ENCODE data around the gene COL11A1.

The COL11A1 gene

GRCh38 chr1:102899935-102900334 lies 208.4 kb downstream of the COL11A1 start:
- no peak for TF ChIP-seq ZFX (IDR thresholded peaks at IDR 0.05)
- no peak overlapping the region for H3K27ac ChIP-seq

- H3K27ac ChIP-seq, result no peak overlapping the region
- TF ChIP-seq CTCF (conservative IDR thresholded peaks at IDR 0.05) (no peak), ZFX (IDR thresholded peaks at IDR 0.05) (no peak)
These were observed 210.8 kb downstream of the COL11A1 start for GRCh38 chr1:102897557-102897956.

- H3K27ac ChIP-seq, result no peak overlapping the region
- TF ChIP-seq CTCF (conservative IDR thresholded peaks at IDR 0.05) (no peak), ZFX (IDR thresholded peaks at IDR 0.05) (no peak)
These were observed 211.6 kb downstream of the COL11A1 start for GRCh38 chr1:102896771-102897170.

GRCh38 chr1:102896286-102896685 lies 212.0 kb downstream of the COL11A1 start:
- H3K27ac ChIP-seq, result no peak overlapping the region
- TF ChIP-seq CTCF (conservative IDR thresholded peaks at IDR 0.05), result no peak
- no peak for TF ChIP-seq ZFX (IDR thresholded peaks at IDR 0.05)

GRCh38 chr1:102891868-102892625 lies 216.3 kb downstream of the COL11A1 start:
- no peak overlapping the region for H3K27ac ChIP-seq
- no peak for TF ChIP-seq ZFX (IDR thresholded peaks at IDR 0.05)

- H3K27ac ChIP-seq, result no peak overlapping the region
- TF ChIP-seq CTCF (conservative IDR thresholded peaks at IDR 0.05) (no peak), ZFX (IDR thresholded peaks at IDR 0.05) (no peak)
These were observed 221.7 kb downstream of the COL11A1 start for GRCh38 chr1:102886638-102887037.

GRCh38 chr1:102884238-102884637 lies 224.1 kb downstream of the COL11A1 start:
- H3K27ac ChIP-seq, result no peak overlapping the region
- TF ChIP-seq CTCF (conservative IDR thresholded peaks at IDR 0.05) (no peak), ZFX (IDR thresholded peaks at IDR 0.05) (no peak)

GRCh38 chr1:102879439-102879993 lies 228.8 kb downstream of the COL11A1 start:
- TF ChIP-seq ZFX (IDR thresholded peaks at IDR 0.05), result no peak
- no peak for TF ChIP-seq CTCF (conservative IDR thresholded peaks at IDR 0.05)
- H3K27ac ChIP-seq, result no peak overlapping the region
